ENCODE measurements around the gene ZNF91.
A peak's percentile ranks its signal among the peaks of the same experiment; 100 is the strongest.
"Not testable (repeated sequence)": the region's sequence is repeated elsewhere in the genome, so short reads cannot be mapped to it uniquely, and the experiment has no call there.

ZNF91 gene

GRCh38 chr19:23395722-23396117 lies 449 bp upstream of the ZNF91 start:
- not testable (repeated sequence) for DNase-seq (ENCODE audit: low read depth in 3 of 3)

GRCh38 chr19:23394511-23394910 lies 760 bp downstream of the ZNF91 start:
- peak in 2 of 3 donors; percentile 11 to 38 for DNase-seq (ENCODE audit: low read depth in 3 of 3)

GRCh38 chr19:23393121-23393520 lies 2.1 kb downstream of the ZNF91 start:
- DNase-seq (ENCODE audit: low read depth in 3 of 3), result no peak

- no peak for DNase-seq (ENCODE audit: low read depth in 3 of 3)
These were observed 4.0 kb downstream of the ZNF91 start for GRCh38 chr19:23391236-23391635.

GRCh38 chr19:23385404-23385803 lies 9.9 kb downstream of the ZNF91 start:
- DNase-seq (ENCODE audit: low read depth in 3 of 3), result no peak

GRCh38 chr19:23384858-23385257 lies 10.4 kb downstream of the ZNF91 start:
- DNase-seq (ENCODE audit: low read depth in 3 of 3), result no peak

GRCh38 chr19:23384166-23384565 lies 11.1 kb downstream of the ZNF91 start:
- DNase-seq (ENCODE audit: low read depth in 3 of 3), result no peak

- DNase-seq (ENCODE audit: low read depth in 3 of 3), result no peak
These were observed 12.3 kb downstream of the ZNF91 start for GRCh38 chr19:23382955-23383354.

GRCh38 chr19:23381114-23381513 lies 14.2 kb downstream of the ZNF91 start:
- DNase-seq (ENCODE audit: low read depth in 3 of 3), result no peak

GRCh38 chr19:23379671-23380070 lies 15.6 kb downstream of the ZNF91 start:
- not testable (repeated sequence) for DNase-seq (ENCODE audit: low read depth in 3 of 3)

- DNase-seq (ENCODE audit: low read depth in 3 of 3), result no peak
These were observed 16.3 kb downstream of the ZNF91 start for GRCh38 chr19:23378948-23379347.

GRCh38 chr19:23377276-23377675 lies 18.0 kb downstream of the ZNF91 start:
- no peak for DNase-seq (ENCODE audit: low read depth in 3 of 3)

- no peak for DNase-seq (ENCODE audit: low read depth in 3 of 3)
These were observed 28.8 kb downstream of the ZNF91 start for GRCh38 chr19:23366437-23366836.

GRCh38 chr19:23366031-23366430 lies 29.2 kb downstream of the ZNF91 start:
- DNase-seq (ENCODE audit: low read depth in 3 of 3), result not testable (repeated sequence)

GRCh38 chr19:23365222-23365621 lies 30.0 kb downstream of the ZNF91 start:
- no peak for DNase-seq (ENCODE audit: low read depth in 3 of 3)

- not testable (repeated sequence) for DNase-seq (ENCODE audit: low read depth in 3 of 3)
These were observed 33.4 kb downstream of the ZNF91 start for GRCh38 chr19:23361843-23362242.

GRCh38 chr19:23351806-23352205 lies 43.5 kb downstream of the ZNF91 start:
- DNase-seq (ENCODE audit: low read depth in 3 of 3), result no peak

- no peak for DNase-seq (ENCODE audit: low read depth in 3 of 3)
These were observed 48.6 kb downstream of the ZNF91 start for GRCh38 chr19:23346696-23347095.

GRCh38 chr19:23345838-23346237 lies 49.4 kb downstream of the ZNF91 start:
- DNase-seq (ENCODE audit: low read depth in 3 of 3), result no peak

GRCh38 chr19:23343434-23344010 lies 51.7 kb downstream of the ZNF91 start:
- DNase-seq (ENCODE audit: low read depth in 3 of 3), result no peak

- DNase-seq (ENCODE audit: low read depth in 3 of 3), result no peak
These were observed 67.1 kb downstream of the ZNF91 start for GRCh38 chr19:23328211-23328610.

- DNase-seq (ENCODE audit: low read depth in 3 of 3), result no peak
These were observed 73.2 kb downstream of the ZNF91 start for GRCh38 chr19:23321953-23322549.

GRCh38 chr19:23321403-23321802 lies 73.9 kb downstream of the ZNF91 start:
- DNase-seq (ENCODE audit: low read depth in 3 of 3), result not testable (repeated sequence)

- DNase-seq (ENCODE audit: low read depth in 3 of 3), result not testable (repeated sequence)
These were observed 75.7 kb downstream of the ZNF91 start for GRCh38 chr19:23319571-23319970.

All from stimulated activated CD4-positive, alpha-beta T cell treated with anti-CD3 and anti-CD28 coated beads, TNF-alpha, amount 100 ng/mL, for 48 hours (primary cell).